ENCODE measurements around the gene NFE2L1. TPM values are rescaled to one million over a fixed set of nuclear protein-coding genes. Genes with fewer than 3 reads are reported as not detected.

The NFE2L1 gene
- polyA plus RNA-seq, 2 of the 4 experiments (the other 2 are of a cell fraction): 108 to 283 TPM

GRCh38 chr17:48058393-48059124 is 10.4 kb downstream of the NFE2L1 start:
- ChIA-PET POLR2A (interaction anchor here (0.6 to 5.4 kb wide), 2 partner anchors 10 to 84 kb away, joined by 5 to 57 read pairs; partner anchors contain the start of gene NFE2L1), CTCF (interaction anchor here (0.7 to 46.6 kb wide), 7 partner anchors 11 to 289 kb away, joined by 3 to 1398 read pairs (median 4); partner anchors contain the start of genes COPZ2 and NFE2L1)
- H3K27ac ChIP-seq: no peak overlapping the region
- no peaks in the 10 kb centered on the region for H3K9me3 ChIP-seq
- FAIRE-seq (no peak), ATAC-seq (no peak), DNase-seq (ENCODE audit: low read depth in 1 of 2, low spot score in 1 of 2) (no peak)
- no peak overlapping the region for H3K4me3 ChIP-seq
- H3K4me2 ChIP-seq: no peak overlapping the region
- TF ChIP-seq JUNB (IDR thresholded peaks at IDR 0.05) (no peak), KDM1A (IDR thresholded peaks at IDR 0.05; ENCODE audit: low read depth) (no peak), CHD2 (IDR thresholded peaks at IDR 0.05; ENCODE audit: low read length, partially characterized antibody) (no peak), TFCP2L1 (CRISPR knock-in tag; IDR thresholded peaks at IDR 0.05) (no peak), JUN (IDR thresholded peaks at IDR 0.05) (no peak), HEYL (CRISPR knock-in tag; IDR thresholded peaks at IDR 0.05) (no peak), RCOR1 (IDR thresholded peaks at IDR 0.05; ENCODE audit: low read depth, low read length) (no peak), RFX5 (IDR thresholded peaks at IDR 0.05) (no peak)
- H3K4me1 ChIP-seq: peaks cover 32% of the 10 kb centered on the region
- WGBS (ENCODE audit: missing lambda C conversion rate): 91% methylated on average over 11 of the region's 11 CpGs

- POLR2A ChIA-PET: interaction anchor here (0.6 to 5.4 kb wide), 2 partner anchors 11 to 84 kb away, joined by 5 to 57 read pairs; partner anchors contain the start of gene NFE2L1
Measured at GRCh38 chr17:48059125-48059668, 11.0 kb downstream of the NFE2L1 start.

More at GRCh38 chr17:48059125-48059668, 11.0 kb downstream of the NFE2L1 start:
- ATAC-seq (no peak), DNase-seq (ENCODE audit: low read depth in 1 of 2, low spot score in 1 of 2) (no peak), FAIRE-seq (no peak)
- TF ChIP-seq CEBPB (IDR thresholded peaks at IDR 0.05) (no peak), MAZ (IDR thresholded peaks at IDR 0.05; ENCODE audit: borderline replicate concordance, low read depth, low read length) (no peak), CTCF (IDR thresholded peaks at IDR 0.05) (no peak), NR3C1 (IDR thresholded peaks at IDR 0.05) (no peak), RAD21 (conservative IDR thresholded peaks at IDR 0.05 in 1 of 2, IDR thresholded peaks at IDR 0.05 in 1 of 2) (no peak), CBX8 (IDR thresholded peaks at IDR 0.05) (no peak), HEYL (CRISPR knock-in tag; IDR thresholded peaks at IDR 0.05) (no peak), RARB (CRISPR knock-in tag; IDR thresholded peaks at IDR 0.05) (no peak), JUN (IDR thresholded peaks at IDR 0.05) (no peak), ZSCAN20 (CRISPR knock-in tag; IDR thresholded peaks at IDR 0.05) (no peak), E2F6 (IDR thresholded peaks at IDR 0.05; ENCODE audit: borderline replicate concordance, low read depth) (no peak), SMC3 (IDR thresholded peaks at IDR 0.05) (no peak), EP300 (IDR thresholded peaks at IDR 0.05) (no peak), KDM1A (IDR thresholded peaks at IDR 0.05; ENCODE audit: low read depth) (no peak), HES2 (IDR thresholded peaks at IDR 0.05) (no peak), FOSL2 (IDR thresholded peaks at IDR 0.05) (no peak), FOSL2 (CRISPR knock-in tag; IDR thresholded peaks at IDR 0.05) (no peak), MAFK (IDR thresholded peaks at IDR 0.05; ENCODE audit: partially characterized antibody) (no peak), ZC3H11A (IDR thresholded peaks at IDR 0.05) (no peak), FOSB (CRISPR knock-in tag; IDR thresholded peaks at IDR 0.05) (no peak)
- TF ChIP-seq, protein P1, sequence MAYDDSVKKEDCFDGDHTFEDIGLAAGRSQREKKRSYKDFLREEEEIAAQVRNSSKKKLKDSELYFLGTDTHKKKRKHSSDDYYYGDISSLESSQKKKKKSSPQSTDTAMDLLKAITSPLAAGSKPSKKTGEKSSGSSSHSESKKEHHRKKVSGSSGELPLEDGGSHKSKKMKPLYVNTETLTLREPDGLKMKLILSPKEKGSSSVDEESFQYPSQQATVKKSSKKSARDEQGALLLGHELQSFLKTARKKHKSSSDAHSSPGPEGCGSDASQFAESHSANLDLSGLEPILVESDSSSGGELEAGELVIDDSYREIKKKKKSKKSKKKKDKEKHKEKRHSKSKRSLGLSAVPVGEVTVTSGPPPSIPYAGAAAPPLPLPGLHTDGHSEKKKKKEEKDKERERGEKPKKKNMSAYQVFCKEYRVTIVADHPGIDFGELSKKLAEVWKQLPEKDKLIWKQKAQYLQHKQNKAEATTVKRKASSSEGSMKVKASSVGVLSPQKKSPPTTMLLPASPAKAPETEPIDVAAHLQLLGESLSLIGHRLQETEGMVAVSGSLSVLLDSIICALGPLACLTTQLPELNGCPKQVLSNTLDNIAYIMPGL (CRISPR knock-in tag; IDR thresholded peaks at IDR 0.05; ENCODE audit: borderline replicate concordance): no peak
- Histone ChIP-seq H3K9me3 (no peaks in the 10 kb centered on the region), H3K27ac (no peak overlapping the region), H3K4me3 (no peak overlapping the region), H3K4me1 (peaks cover 25% of the 10 kb centered on the region), H3K4me2 (no peak overlapping the region)
- CTCF ChIA-PET: interaction anchor here (0.7 to 46.6 kb wide), 3 partner anchors 10 to 288 kb away, joined by 3 to 1398 read pairs (median 1398); partner anchors contain the start of genes COPZ2 and NFE2L1
- WGBS (ENCODE audit: missing lambda C conversion rate): 95% methylated on average over 32 of the region's 32 CpGs

Data from A549 (cell line).